ENCODE measurements around the gene ACY1. TPM values are rescaled to one million over a fixed set of nuclear protein-coding genes. Genes with fewer than 3 reads are reported as not detected.
A peak's percentile ranks its signal among the peaks of the same experiment; 100 is the strongest.

ACY1 gene
- total RNA-seq, 1 experiment from 2014 or later = 164 TPM

- ChIA-PET CTCF (interaction anchor here (0.5 to 2.6 kb wide), 7 partner anchors 8 to 301 kb away, joined by 3 to 22 read pairs (median 4); no protein-coding TSS in a partner anchor), POLR2A (interaction anchor here (0.6 to 4.3 kb wide), 7 partner anchors 8 to 101 kb away, joined by 3 to 26 read pairs (median 10); partner anchors contain the start of genes ACY1, DUSP7 and RPL29)
- Mint-ChIP-seq H3K27me3 (ENCODE audit: insufficient read depth, unreplicated experiment) (no peaks in the 10 kb centered on the region), H3K4me3 (ENCODE audit: unreplicated experiment) (no peak overlapping the region), H3K9me3 (ENCODE audit: unreplicated experiment) (no peaks in the 10 kb centered on the region), H3K36me3 (ENCODE audit: insufficient read depth, unreplicated experiment) (no peaks in the 10 kb centered on the region), H3K4me1 (ENCODE audit: insufficient read depth, unreplicated experiment) (peaks cover 19% of the 10 kb centered on the region), H3K27ac (ENCODE audit: low read depth, unreplicated experiment) (no peak overlapping the region)
- BruUV-seq (replicated peaks) = no TSS peak
- intact Hi-C loops (cut with micrococcal nuclease) = no loop called here
- DNase-seq (ENCODE audit: unreplicated experiment) = peak; percentile 75
- TF ChIP-seq CTCF (IDR thresholded peaks at IDR 0.05; ENCODE audit: unreplicated experiment) = no peak
These were observed 54.9 kb downstream of the ACY1 start for GRCh38 chr3:52038227-52038626.

Other genes with a start within 250 kb of the ACY1 start
- gene IQCF6, start 204.3 kb upstream of the ACY1 start, total RNA-seq (2022) = not detected in 2 replicates
- gene IQCF2, start 121.9 kb upstream of the ACY1 start, total RNA-seq (2022) = not detected in 2 replicates
- not detected in 2 replicates for gene IQCF5, start 107.9 kb upstream of the ACY1 start, total RNA-seq (2022)
- gene IQCF1, start 80.2 kb upstream of the ACY1 start, total RNA-seq (2022) = not detected in 2 replicates
- 60.8 and 80.2 TPM in 2 replicates for gene RRP9, start 41.6 kb upstream of the ACY1 start, total RNA-seq (2022)
- gene PARP3, start 41.2 kb upstream of the ACY1 start, total RNA-seq (2022) = 19.4 and 25.5 TPM in 2 replicates
- gene GPR62, start 28.2 kb upstream of the ACY1 start, total RNA-seq (2022) = not detected in 2 replicates
- gene PCBP4, start 16.1 kb upstream of the ACY1 start, total RNA-seq (2022) = 26.4 TPM in 2 replicates
- gene ABHD14B, start 9.5 kb upstream of the ACY1 start, total RNA-seq (2022) = 48.9 and 49.8 TPM in 2 replicates
- 4.0 and 8.1 TPM in 2 replicates for gene ABHD14A, start 8.5 kb upstream of the ACY1 start, total RNA-seq (2022)
- gene RPL29, start 12.4 kb downstream of the ACY1 start, total RNA-seq (2022) = 1,551 and 1,602 TPM in 2 replicates
- 67.4 and 69.1 TPM in 2 replicates for gene DUSP7, start 73.0 kb downstream of the ACY1 start, total RNA-seq (2022)
- 7.5 and 9.8 TPM in 2 replicates for gene POC1A, start 170.9 kb downstream of the ACY1 start, total RNA-seq (2022)
- 29.2 and 35.7 TPM in 2 replicates for gene ALAS1, start 214.6 kb downstream of the ACY1 start, total RNA-seq (2022)
- not detected in 2 replicates for gene TLR9, start 242.1 kb downstream of the ACY1 start, total RNA-seq (2022)

All from MCF 10A (cell line).